NCI-H1417 treated with DMSO at 0.1 percent for 48 hours (cell line): ENCODE results near the gene SLCO4C1.

Experiments used
- DNase-seq: peaks from one replicate; lab custom pipeline; 2025; lab: John Stamatoyannopoulos, UW

SLCO4C1 gene

GRCh38 chr5:102270036-102270435, 26.0 kb downstream of the SLCO4C1 start:
- DNase-seq, result no peak

GRCh38 chr5:102262688-102263087, 33.4 kb downstream of the SLCO4C1 start:
- DNase-seq, result no peak

- DNase-seq, result no peak
Measured at GRCh38 chr5:102249381-102249780, 46.7 kb downstream of the SLCO4C1 start.

- no peak for DNase-seq
Measured at GRCh38 chr5:102243213-102243612, 52.9 kb downstream of the SLCO4C1 start.

- DNase-seq, result no peak
Measured at GRCh38 chr5:102241809-102242421, 54.2 kb downstream of the SLCO4C1 start.

GRCh38 chr5:102231693-102232619, 64.1 kb downstream of the SLCO4C1 start:
- no peak for DNase-seq

- DNase-seq, result no peak
Measured at GRCh38 chr5:102229685-102230084, 66.4 kb downstream of the SLCO4C1 start.

- no peak for DNase-seq
Measured at GRCh38 chr5:102226321-102226720, 69.8 kb downstream of the SLCO4C1 start.

GRCh38 chr5:102223542-102224477, 72.3 kb downstream of the SLCO4C1 start:
- DNase-seq, result no peak

- no peak for DNase-seq
Measured at GRCh38 chr5:102222772-102223171, 73.3 kb downstream of the SLCO4C1 start.

GRCh38 chr5:102221949-102222348, 74.1 kb downstream of the SLCO4C1 start:
- no peak for DNase-seq

GRCh38 chr5:102218159-102218558, 77.9 kb downstream of the SLCO4C1 start:
- DNase-seq, result no peak

- DNase-seq, result no peak
Measured at GRCh38 chr5:102216678-102217077, 79.4 kb downstream of the SLCO4C1 start.

- no peak for DNase-seq
Measured at GRCh38 chr5:102211165-102211564, 84.9 kb downstream of the SLCO4C1 start.

- DNase-seq, result no peak
Measured at GRCh38 chr5:102200861-102201260, 95.2 kb downstream of the SLCO4C1 start.

GRCh38 chr5:102196481-102196880, 99.6 kb downstream of the SLCO4C1 start:
- no peak for DNase-seq
